PC-9 (cell line): ENCODE results near the gene ROR2. TPM values are rescaled to one million over a fixed set of nuclear protein-coding genes. Genes with fewer than 3 reads are reported as not detected.

Experiments
- BruUV-seq: library from RNA; stranded (reverse); fragments of 400-500 nt; replicated peaks from 2 replicates; lab custom pipeline; 2021; lab: Mats Ljungman, UMichigan
- CTCF ChIA-PET: fragments of 300-600 bp; sonication (Branson Sonifier 250); formaldehyde crosslinking; loops from one replicate; lab custom pipeline; 2022; ENCODE audit warnings: antibody characterized with exemption; lab: Charles Lee
- POLR2A ChIA-PET: fragments of 300-600 bp; sonication (Branson Sonifier 250); formaldehyde crosslinking; loops from one replicate; lab custom pipeline; 2022; ENCODE audit warnings: antibody characterized with exemption; ENCODE audit not compliant: unreplicated experiment; lab: Charles Lee
- DNase-seq, 2 experiments: peaks; one replicate each; pipeline versions ENCODE4 v3.0.0 to v3.0.0-alpha.2; 2015 to 2022; ENCODE audit warnings: mixed read lengths in 1 of 2
- H2AFZ ChIP-seq: fragments of 200-600 bp; sonication (generic); 2 replicates; pipeline ENCODE4 v1.8.1; 2017; ENCODE audit warnings: antibody characterized with exemption
- H3F3A ChIP-seq: fragments of 200-600 bp; sonication (generic); 2 replicates; pipeline ENCODE4 v1.8.1; 2017; ENCODE audit warnings: antibody characterized with exemption, mild to moderate bottlenecking, low read depth; ENCODE audit not compliant: insufficient read depth
- H3K27ac ChIP-seq: fragments of 200-600 bp; sonication (generic); 2 replicates; pipeline ENCODE4 v1.6.1; 2016; ENCODE audit warnings: mixed run types
- H3K27me3 ChIP-seq: fragments of 200-600 bp; sonication (generic); 2 replicates; pipeline ENCODE4 v1.6.1; 2016; ENCODE audit warnings: low read depth, mixed run types; ENCODE audit not compliant: insufficient read depth
- H3K36me3 ChIP-seq: fragments of 200-600 bp; sonication (generic); 2 replicates; pipeline ENCODE4 v1.6.1; 2016; ENCODE audit warnings: low read depth, mixed run types
- H3K4me1 ChIP-seq: fragments of 200-600 bp; sonication (generic); replicated peaks from 2 replicates; pipeline ENCODE4 v1.6.1; 2016; ENCODE audit warnings: mixed run types; ENCODE audit not compliant: insufficient read depth
- H3K4me2 ChIP-seq: fragments of 200-600 bp; sonication (generic); 2 replicates; pipeline ENCODE4 v1.6.1; 2017; ENCODE audit warnings: mixed run types
- H3K4me3 ChIP-seq: fragments of 200-600 bp; sonication (generic); 2 replicates; pipeline ENCODE4 v1.6.1; 2016; ENCODE audit warnings: mixed run types
- H3K79me2 ChIP-seq: fragments of 200-600 bp; sonication (generic); 2 replicates; pipeline ENCODE4 v1.6.1; 2017; ENCODE audit warnings: low read depth, mixed run types
- H3K9me2 ChIP-seq: fragments of 200-600 bp; sonication (generic); 2 replicates; pipeline ENCODE4 v1.8.1; 2017; ENCODE audit warnings: mild to moderate bottlenecking; ENCODE audit not compliant: insufficient read depth
- H3K9me3 ChIP-seq: fragments of 200-600 bp; sonication (generic); 2 replicates; pipeline ENCODE4 v1.8.1; 2016; ENCODE audit warnings: low read depth; ENCODE audit not compliant: insufficient read depth
- H4K20me1 ChIP-seq: fragments of 200-600 bp; sonication (generic); 2 replicates; pipeline ENCODE4 v1.8.1; 2017; ENCODE audit not compliant: insufficient read depth
- EZH2 ChIP-seq: fragments of 200-600 bp; sonication (generic); IDR thresholded peaks from 2 replicates; pipeline ENCODE4 v1.8.0; 2017; ENCODE audit warnings: antibody characterized with exemption, low read depth
- intact Hi-C: fragments of 100-400 bp; cut with micrococcal nuclease; formaldehyde crosslinking; loops from one replicate; pipeline ENCODE4 v1.10.0; 2022; ENCODE audit not compliant: unreplicated experiment
- total RNA-seq: library from RNA; stranded (reverse); gene quantifications from 2 replicates; pipeline ENCODE4 v1.2.3, GENCODE V29; 2021
- TF ChIP-seq, protein P1 (sequence below): fragments of 200-600 bp; sonication (generic); conservative IDR thresholded peaks from 2 replicates; pipeline ENCODE4 v1.6.1; 2017; ENCODE audit warnings: mixed run types, antibody characterized with exemption, mild to moderate bottlenecking, moderate library complexity

Gene ROR2
- total RNA-seq, 1 experiment from 2014 or later: not detected

DNA sequence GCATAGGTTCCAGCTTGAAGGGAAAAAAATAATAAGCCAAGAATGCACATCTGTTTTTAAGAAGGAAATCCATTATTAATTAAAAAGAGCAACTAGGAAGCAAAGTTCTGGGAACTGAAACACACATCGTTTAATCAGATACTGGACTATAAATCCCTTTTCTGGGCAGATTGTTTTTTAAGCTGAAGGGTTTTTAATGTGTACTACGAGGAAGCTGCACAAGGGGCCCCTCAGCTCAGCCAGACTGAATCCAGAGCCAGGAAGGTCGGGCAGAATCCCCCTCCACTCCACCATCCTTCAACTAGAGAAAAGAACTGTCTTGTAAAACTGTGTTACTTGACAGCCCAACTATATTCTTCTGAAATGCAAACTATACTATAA is 49.2 kb downstream of the ROR2 start:
- Histone ChIP-seq H3K4me2 (no peak overlapping the region), H4K20me1 (no peaks in the 10 kb centered on the region), H3F3A (no peaks in the 10 kb centered on the region), H3K9me2 (no peaks in the 10 kb centered on the region), H3K27ac (no peak overlapping the region), H3K9me3 (no peaks in the 10 kb centered on the region), H3K4me3 (no peak overlapping the region), H3K27me3 (peaks cover 96% of the 10 kb centered on the region), H2AFZ (no peak overlapping the region), H3K79me2 (no peaks in the 10 kb centered on the region), H3K4me1 (no peaks in the 10 kb centered on the region), H3K36me3 (no peaks in the 10 kb centered on the region)
- intact Hi-C loops: no loop called here
- TF ChIP-seq, protein P1, sequence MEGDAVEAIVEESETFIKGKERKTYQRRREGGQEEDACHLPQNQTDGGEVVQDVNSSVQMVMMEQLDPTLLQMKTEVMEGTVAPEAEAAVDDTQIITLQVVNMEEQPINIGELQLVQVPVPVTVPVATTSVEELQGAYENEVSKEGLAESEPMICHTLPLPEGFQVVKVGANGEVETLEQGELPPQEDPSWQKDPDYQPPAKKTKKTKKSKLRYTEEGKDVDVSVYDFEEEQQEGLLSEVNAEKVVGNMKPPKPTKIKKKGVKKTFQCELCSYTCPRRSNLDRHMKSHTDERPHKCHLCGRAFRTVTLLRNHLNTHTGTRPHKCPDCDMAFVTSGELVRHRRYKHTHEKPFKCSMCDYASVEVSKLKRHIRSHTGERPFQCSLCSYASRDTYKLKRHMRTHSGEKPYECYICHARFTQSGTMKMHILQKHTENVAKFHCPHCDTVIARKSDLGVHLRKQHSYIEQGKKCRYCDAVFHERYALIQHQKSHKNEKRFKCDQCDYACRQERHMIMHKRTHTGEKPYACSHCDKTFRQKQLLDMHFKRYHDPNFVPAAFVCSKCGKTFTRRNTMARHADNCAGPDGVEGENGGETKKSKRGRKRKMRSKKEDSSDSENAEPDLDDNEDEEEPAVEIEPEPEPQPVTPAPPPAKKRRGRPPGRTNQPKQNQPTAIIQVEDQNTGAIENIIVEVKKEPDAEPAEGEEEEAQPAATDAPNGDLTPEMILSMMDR: no peak
- no peak for TF ChIP-seq EZH2
- ChIA-PET POLR2A (no interaction called here), CTCF (no interaction called here)
- BruUV-seq: no TSS peak
- no peak for DNase-seq

DNA sequence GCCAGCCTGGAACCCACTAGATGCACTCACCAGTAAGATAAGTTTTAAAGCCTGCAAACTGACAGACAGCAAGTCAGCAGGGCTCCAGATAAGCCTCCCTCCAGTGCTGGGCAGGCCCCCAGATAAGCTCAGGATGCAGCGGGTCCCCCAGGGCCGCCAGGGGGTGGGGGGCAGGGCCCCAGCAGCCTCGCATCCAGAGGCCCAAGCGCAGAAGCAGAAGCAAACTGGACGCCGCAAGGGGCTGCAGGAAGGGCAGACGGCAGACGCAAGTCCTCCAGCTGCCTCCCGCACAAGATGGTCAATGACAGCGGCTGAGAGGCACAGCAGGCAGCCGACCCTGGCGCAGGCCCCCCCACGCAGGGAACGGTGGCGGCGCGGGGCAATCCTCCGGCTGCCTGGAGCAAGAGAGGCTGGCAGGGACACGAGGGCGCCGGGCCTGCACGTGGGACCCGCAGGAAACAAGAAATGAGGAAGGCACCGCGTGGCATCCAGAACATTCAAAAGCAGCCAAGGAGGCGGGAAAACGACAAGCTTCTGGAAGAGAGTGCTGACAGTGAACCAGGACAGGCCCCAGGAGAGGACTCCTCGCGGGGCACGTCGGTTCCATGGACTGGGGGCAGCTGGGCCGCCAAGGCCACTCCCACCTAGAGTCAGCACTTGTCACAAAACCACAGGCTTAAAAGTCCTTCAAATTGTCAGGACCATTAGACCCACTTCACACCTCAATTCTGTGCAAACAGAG is 49.8 kb downstream of the ROR2 start:
- Histone ChIP-seq H3K79me2 (no peaks in the 10 kb centered on the region), H3K27me3 (peaks cover 94% of the 10 kb centered on the region), H3K4me3 (no peak overlapping the region), H3K36me3 (no peaks in the 10 kb centered on the region), H2AFZ (no peak overlapping the region), H4K20me1 (no peaks in the 10 kb centered on the region), H3K4me2 (no peak overlapping the region), H3K9me2 (no peaks in the 10 kb centered on the region), H3K27ac (no peak overlapping the region), H3F3A (no peaks in the 10 kb centered on the region), H3K9me3 (no peaks in the 10 kb centered on the region), H3K4me1 (no peaks in the 10 kb centered on the region)
- TF ChIP-seq, protein P1: no peak
- TF ChIP-seq EZH2: no peak
- BruUV-seq: no TSS peak
- DNase-seq: no peak
- POLR2A ChIA-PET: no interaction called here
- CTCF ChIA-PET: no interaction called here
- intact Hi-C loops: no loop called here

DNA sequence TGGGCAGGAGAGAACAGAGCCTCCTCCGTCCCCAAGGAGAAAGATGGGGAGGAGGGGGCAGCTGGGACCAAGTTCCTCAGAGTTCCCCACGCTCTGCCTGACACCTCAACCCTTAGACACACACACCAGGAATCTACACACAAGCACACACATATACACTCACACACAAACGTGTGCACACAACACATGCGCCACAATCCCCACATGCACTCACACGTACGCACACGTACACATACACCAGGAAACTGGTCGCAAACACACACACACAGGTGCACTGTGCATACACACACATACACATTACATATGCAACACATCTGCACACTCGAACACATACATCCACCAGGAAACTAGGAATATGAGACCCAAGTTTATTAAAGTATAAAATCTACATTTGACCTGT is 50.4 kb downstream of the ROR2 start:
- POLR2A ChIA-PET: no interaction called here
- CTCF ChIA-PET: no interaction called here
- Histone ChIP-seq H3K4me2 (no peak overlapping the region), H3K4me3 (no peak overlapping the region), H2AFZ (no peak overlapping the region), H3K36me3 (no peaks in the 10 kb centered on the region), H3K27me3 (peaks cover 94% of the 10 kb centered on the region), H3K79me2 (no peaks in the 10 kb centered on the region), H3K9me2 (no peaks in the 10 kb centered on the region), H4K20me1 (no peaks in the 10 kb centered on the region), H3F3A (no peaks in the 10 kb centered on the region), H3K27ac (no peak overlapping the region), H3K4me1 (no peaks in the 10 kb centered on the region), H3K9me3 (no peaks in the 10 kb centered on the region)
- no peak for DNase-seq
- BruUV-seq: no TSS peak
- TF ChIP-seq, protein P1: no peak
- no peak for TF ChIP-seq EZH2
- intact Hi-C loops: no loop called here
